ENCODE data around the gene SPEN. TPM values are rescaled to one million over a fixed set of nuclear protein-coding genes. Genes with fewer than 3 reads are reported as not detected.
A peak's percentile ranks its signal among the peaks of the same experiment; 100 is the strongest.

SPEN gene
- total and polyA plus RNA-seq, 2 experiments from 2014 or later = 14.9 to 43.6 TPM

DNA sequence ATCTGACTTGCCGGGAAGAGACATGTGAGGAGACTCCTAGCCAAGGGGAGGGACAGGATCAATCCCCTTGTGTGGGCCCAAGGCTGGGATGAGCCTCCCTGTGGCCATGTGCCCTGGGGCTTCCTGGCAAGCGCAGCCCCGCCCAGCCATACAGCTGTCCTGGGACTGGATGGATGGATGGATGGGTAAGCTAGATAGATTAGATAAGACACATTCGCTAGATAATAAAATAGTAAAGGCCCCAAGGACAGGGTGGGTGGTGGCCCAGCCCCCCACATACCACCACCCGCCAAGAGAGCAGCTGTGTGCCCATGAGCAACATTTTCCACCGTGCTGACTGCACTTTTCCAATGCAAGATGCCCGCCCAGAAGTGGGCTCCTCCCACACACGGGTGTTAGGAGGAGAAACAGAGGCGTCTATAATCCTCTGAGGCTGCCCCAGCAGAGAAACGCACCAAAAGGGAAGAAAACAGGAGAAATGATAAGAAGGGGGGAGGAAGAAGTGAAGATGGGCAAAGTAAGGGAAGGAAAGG lies 103.3 kb downstream of the SPEN start:
- DNase-seq (ENCODE audit: low spot score) (no peak), ATAC-seq (peak; percentile 6)
- Histone ChIP-seq H3K4me1 (ENCODE audit: insufficient read depth) (peaks cover 33% of the 10 kb centered on the region), H3K9me2 (ENCODE audit: insufficient read depth) (no peaks in the 10 kb centered on the region), H3K4me3 (no peak overlapping the region), H3K79me2 (replicated peaks; ENCODE audit: insufficient read depth) (peaks cover 25% of the 10 kb centered on the region), H3K27ac (ENCODE audit: low read depth) (0 out of 2 replicates have a peak overlapping the region, but pooled peaks have one; percentile 81), H3F3A (replicated peaks; ENCODE audit: low read depth) (no peaks in the 10 kb centered on the region), H4K20me1 (replicated peaks; ENCODE audit: insufficient read depth) (no peaks in the 10 kb centered on the region; the same call in 1 of the 2 replicates), H3K36me3 (ENCODE audit: insufficient read depth) (no peaks in the 10 kb centered on the region; the same call in 1 of the 2 replicates), H3K27me3 (ENCODE audit: insufficient read depth) (no peaks in the 10 kb centered on the region), H2AFZ (no peak overlapping the region), H3K4me2 (no peak overlapping the region)
- no peak overlapping the region; the same call in 1 of the 2 replicates for H3K27ac Mint-ChIP-seq
- no peaks in the 10 kb centered on the region for H3K9me3 Mint-ChIP-seq
- TF ChIP-seq, protein P1, sequence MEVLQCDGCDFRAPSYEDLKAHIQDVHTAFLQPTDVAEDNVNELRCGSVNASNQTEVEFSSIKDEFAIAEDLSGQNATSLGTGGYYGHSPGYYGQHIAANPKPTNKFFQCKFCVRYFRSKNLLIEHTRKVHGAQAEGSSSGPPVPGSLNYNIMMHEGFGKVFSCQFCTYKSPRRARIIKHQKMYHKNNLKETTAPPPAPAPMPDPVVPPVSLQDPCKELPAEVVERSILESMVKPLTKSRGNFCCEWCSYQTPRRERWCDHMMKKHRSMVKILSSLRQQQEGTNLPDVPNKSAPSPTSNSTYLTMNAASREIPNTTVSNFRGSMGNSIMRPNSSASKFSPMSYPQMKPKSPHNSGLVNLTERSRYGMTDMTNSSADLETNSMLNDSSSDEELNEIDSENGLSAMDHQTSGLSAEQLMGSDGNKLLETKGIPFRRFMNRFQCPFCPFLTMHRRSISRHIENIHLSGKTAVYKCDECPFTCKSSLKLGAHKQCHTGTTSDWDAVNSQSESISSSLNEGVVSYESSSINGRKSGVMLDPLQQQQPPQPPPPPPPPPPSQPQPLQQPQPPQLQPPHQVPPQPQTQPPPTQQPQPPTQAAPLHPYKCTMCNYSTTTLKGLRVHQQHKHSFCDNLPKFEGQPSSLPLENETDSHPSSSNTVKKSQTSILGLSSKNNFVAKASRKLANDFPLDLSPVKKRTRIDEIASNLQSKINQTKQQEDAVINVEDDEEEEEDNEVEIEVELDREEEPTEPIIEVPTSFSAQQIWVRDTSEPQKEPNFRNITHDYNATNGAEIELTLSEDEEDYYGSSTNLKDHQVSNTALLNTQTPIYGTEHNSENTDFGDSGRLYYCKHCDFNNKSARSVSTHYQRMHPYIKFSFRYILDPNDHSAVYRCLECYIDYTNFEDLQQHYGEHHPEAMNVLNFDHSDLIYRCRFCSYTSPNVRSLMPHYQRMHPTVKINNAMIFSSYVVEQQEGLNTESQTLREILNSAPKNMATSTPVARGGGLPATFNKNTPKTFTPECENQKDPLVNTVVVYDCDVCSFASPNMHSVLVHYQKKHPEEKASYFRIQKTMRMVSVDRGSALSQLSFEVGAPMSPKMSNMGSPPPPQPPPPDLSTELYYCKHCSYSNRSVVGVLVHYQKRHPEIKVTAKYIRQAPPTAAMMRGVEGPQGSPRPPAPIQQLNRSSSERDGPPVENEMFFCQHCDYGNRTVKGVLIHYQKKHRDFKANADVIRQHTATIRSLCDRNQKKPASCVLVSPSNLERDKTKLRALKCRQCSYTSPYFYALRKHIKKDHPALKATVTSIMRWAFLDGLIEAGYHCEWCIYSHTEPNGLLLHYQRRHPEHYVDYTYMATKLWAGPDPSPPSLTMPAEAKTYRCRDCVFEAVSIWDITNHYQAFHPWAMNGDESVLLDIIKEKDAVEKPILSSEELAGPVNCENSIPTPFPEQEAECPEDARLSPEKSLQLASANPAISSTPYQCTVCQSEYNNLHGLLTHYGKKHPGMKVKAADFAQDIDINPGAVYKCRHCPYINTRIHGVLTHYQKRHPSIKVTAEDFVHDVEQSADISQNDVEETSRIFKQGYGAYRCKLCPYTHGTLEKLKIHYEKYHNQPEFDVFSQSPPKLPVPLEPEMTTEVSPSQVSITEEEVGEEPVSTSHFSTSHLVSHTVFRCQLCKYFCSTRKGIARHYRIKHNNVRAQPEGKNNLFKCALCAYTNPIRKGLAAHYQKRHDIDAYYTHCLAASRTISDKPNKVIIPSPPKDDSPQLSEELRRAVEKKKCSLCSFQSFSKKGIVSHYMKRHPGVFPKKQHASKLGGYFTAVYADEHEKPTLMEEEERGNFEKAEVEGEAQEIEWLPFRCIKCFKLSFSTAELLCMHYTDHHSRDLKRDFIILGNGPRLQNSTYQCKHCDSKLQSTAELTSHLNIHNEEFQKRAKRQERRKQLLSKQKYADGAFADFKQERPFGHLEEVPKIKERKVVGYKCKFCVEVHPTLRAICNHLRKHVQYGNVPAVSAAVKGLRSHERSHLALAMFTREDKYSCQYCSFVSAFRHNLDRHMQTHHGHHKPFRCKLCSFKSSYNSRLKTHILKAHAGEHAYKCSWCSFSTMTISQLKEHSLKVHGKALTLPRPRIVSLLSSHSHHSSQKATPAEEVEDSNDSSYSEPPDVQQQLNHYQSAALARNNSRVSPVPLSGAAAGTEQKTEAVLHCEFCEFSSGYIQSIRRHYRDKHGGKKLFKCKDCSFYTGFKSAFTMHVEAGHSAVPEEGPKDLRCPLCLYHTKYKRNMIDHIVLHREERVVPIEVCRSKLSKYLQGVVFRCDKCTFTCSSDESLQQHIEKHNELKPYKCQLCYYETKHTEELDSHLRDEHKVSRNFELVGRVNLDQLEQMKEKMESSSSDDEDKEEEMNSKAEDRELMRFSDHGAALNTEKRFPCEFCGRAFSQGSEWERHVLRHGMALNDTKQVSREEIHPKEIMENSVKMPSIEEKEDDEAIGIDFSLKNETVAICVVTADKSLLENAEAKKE (CRISPR knock-in tag; IDR thresholded peaks at IDR 0.05) = no peak
- TF ChIP-seq, protein P2, sequence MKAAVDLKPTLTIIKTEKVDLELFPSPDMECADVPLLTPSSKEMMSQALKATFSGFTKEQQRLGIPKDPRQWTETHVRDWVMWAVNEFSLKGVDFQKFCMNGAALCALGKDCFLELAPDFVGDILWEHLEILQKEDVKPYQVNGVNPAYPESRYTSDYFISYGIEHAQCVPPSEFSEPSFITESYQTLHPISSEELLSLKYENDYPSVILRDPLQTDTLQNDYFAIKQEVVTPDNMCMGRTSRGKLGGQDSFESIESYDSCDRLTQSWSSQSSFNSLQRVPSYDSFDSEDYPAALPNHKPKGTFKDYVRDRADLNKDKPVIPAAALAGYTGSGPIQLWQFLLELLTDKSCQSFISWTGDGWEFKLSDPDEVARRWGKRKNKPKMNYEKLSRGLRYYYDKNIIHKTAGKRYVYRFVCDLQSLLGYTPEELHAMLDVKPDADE (IDR thresholded peaks at IDR 0.05) = no peak
- TF ChIP-seq NANOG (IDR thresholded peaks at IDR 0.05; ENCODE audit: borderline replicate concordance) = no peak
- TF ChIP-seq EZH2phosphoT487 (IDR thresholded peaks at IDR 0.05; ENCODE audit: unreplicated experiment) = no peak
- TF ChIP-seq STAT1 (IDR thresholded peaks at IDR 0.05; ENCODE audit: unreplicated experiment) = no peak
- TF ChIP-seq ZNF114 (CRISPR knock-in tag; IDR thresholded peaks at IDR 0.05) = no peak
- TF ChIP-seq EZH2 (IDR thresholded peaks at IDR 0.05; ENCODE audit: low read depth, unreplicated experiment) = no peak
- TF ChIP-seq, protein P3, sequence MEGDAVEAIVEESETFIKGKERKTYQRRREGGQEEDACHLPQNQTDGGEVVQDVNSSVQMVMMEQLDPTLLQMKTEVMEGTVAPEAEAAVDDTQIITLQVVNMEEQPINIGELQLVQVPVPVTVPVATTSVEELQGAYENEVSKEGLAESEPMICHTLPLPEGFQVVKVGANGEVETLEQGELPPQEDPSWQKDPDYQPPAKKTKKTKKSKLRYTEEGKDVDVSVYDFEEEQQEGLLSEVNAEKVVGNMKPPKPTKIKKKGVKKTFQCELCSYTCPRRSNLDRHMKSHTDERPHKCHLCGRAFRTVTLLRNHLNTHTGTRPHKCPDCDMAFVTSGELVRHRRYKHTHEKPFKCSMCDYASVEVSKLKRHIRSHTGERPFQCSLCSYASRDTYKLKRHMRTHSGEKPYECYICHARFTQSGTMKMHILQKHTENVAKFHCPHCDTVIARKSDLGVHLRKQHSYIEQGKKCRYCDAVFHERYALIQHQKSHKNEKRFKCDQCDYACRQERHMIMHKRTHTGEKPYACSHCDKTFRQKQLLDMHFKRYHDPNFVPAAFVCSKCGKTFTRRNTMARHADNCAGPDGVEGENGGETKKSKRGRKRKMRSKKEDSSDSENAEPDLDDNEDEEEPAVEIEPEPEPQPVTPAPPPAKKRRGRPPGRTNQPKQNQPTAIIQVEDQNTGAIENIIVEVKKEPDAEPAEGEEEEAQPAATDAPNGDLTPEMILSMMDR (conservative IDR thresholded peaks at IDR 0.05; ENCODE audit: low read depth in 2 of 2) = no peak
- TF ChIP-seq JUNB (IDR thresholded peaks at IDR 0.05; ENCODE audit: unreplicated experiment) = no peak
- no peak for TF ChIP-seq ZNF331 (CRISPR knock-in tag; IDR thresholded peaks at IDR 0.05; ENCODE audit: low read depth)
- TF ChIP-seq CREB1 (CRISPR knock-in tag; IDR thresholded peaks at IDR 0.05; ENCODE audit: low read depth) = no peak
- no peak for TF ChIP-seq POLR2AphosphoS5 (IDR thresholded peaks at IDR 0.05; ENCODE audit: low read depth)
- TF ChIP-seq, protein P4, sequence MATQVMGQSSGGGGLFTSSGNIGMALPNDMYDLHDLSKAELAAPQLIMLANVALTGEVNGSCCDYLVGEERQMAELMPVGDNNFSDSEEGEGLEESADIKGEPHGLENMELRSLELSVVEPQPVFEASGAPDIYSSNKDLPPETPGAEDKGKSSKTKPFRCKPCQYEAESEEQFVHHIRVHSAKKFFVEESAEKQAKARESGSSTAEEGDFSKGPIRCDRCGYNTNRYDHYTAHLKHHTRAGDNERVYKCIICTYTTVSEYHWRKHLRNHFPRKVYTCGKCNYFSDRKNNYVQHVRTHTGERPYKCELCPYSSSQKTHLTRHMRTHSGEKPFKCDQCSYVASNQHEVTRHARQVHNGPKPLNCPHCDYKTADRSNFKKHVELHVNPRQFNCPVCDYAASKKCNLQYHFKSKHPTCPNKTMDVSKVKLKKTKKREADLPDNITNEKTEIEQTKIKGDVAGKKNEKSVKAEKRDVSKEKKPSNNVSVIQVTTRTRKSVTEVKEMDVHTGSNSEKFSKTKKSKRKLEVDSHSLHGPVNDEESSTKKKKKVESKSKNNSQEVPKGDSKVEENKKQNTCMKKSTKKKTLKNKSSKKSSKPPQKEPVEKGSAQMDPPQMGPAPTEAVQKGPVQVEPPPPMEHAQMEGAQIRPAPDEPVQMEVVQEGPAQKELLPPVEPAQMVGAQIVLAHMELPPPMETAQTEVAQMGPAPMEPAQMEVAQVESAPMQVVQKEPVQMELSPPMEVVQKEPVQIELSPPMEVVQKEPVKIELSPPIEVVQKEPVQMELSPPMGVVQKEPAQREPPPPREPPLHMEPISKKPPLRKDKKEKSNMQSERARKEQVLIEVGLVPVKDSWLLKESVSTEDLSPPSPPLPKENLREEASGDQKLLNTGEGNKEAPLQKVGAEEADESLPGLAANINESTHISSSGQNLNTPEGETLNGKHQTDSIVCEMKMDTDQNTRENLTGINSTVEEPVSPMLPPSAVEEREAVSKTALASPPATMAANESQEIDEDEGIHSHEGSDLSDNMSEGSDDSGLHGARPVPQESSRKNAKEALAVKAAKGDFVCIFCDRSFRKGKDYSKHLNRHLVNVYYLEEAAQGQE (IDR thresholded peaks at IDR 0.05; ENCODE audit: unreplicated experiment) = no peak
- peaks cover 11% of the 10 kb centered on the region for H3K27me3 Mint-ChIP-seq (ENCODE audit: insufficient read depth, low read depth, poor library complexity)
- no peak overlapping the region for H3K4me3 Mint-ChIP-seq
- H3K4me1 Mint-ChIP-seq = peaks cover 61% of the 10 kb centered on the region
- H3K36me3 Mint-ChIP-seq (ENCODE audit: low read depth) = peaks cover 15% of the 10 kb centered on the region

Data from GM23338 (cell line).